HepG2 (cell line): Measurements from ENCODE around the gene HOXC10. TPM values are rescaled to one million over a fixed set of nuclear protein-coding genes. Genes with fewer than 3 reads are reported as not detected.

Experiments
- ATAC-seq: fragments of 200-7000 bp; cut with Tn5 transposase; 3 replicates; pipeline ENCODE4 v1.9.1; 2020; ENCODE audit warnings: mild to moderate bottlenecking, moderate library complexity
- BruUV-seq: library from RNA; stranded (reverse); fragments of 400-500 nt; replicated peaks from 2 replicates; lab custom pipeline; 2021; lab: Mats Ljungman, UMichigan
- CTCF ChIA-PET: fragments of 300-600 bp; formaldehyde crosslinking; extraction: SDS; loops from one replicate; lab custom pipeline; 2021; ENCODE audit warnings: low total read pairs, inconsistent platforms, low intra/inter-chr PET ratio; lab: Yijun Ruan, JAX
- POLR2A ChIA-PET: fragments of 350-600 bp; sonication (Branson Sonifier 250); formaldehyde crosslinking; loops from one replicate; lab custom pipeline; 2020; ENCODE audit warnings: antibody characterized with exemption, inconsistent platforms; lab: Yijun Ruan, JAX
- DNase-seq: peaks from one replicate; pipeline ENCODE4 v3.0.0-alpha.2; 2015; ENCODE audit warnings: low spot score
- FAIRE-seq: peaks from 3 replicates; lab custom pipeline; 2011; peaks lifted over from hg19 to GRCh38; lab: Jason Lieb, UNC
- H2AFZ ChIP-seq: one replicate; pipeline ENCODE4 v1.6.1; 2011; ENCODE audit warnings: low read length, inconsistent platforms
- H3K27ac ChIP-seq: fragments of 300-600 bp; 3 replicates; pipeline ENCODE4 v1.8.0; 2011; ENCODE audit warnings: mixed run types, mild to moderate bottlenecking, mixed read lengths, low read length, inconsistent platforms; ENCODE audit not compliant: insufficient read depth; ENCODE audit errors: extremely low read length
- H3K27me3 ChIP-seq, 2 experiments: fragments of 200-600 bp in 1 of 2; 2 replicates in 1 of 2; 3 replicates in 1 of 2; pipeline versions ENCODE4 v1.6.0 to v1.8.0; 2011; ENCODE audit warnings: low read length in 2 of 2, mild to moderate bottlenecking in 2 of 2, moderate library complexity in 2 of 2, inconsistent platforms in 1 of 2; ENCODE audit not compliant: insufficient read depth in 2 of 2, control insufficient read depth in 1 of 2
- H3K36me3 ChIP-seq, 2 experiments: fragments of 200-600 bp in 1 of 2; replicated peaks in 1 of 2; 2 replicates in 1 of 2; 3 replicates in 1 of 2; pipeline versions ENCODE4 v1.5.1 to v1.8.0; 2011; ENCODE audit warnings: low read length in 2 of 2, inconsistent platforms in 1 of 2; ENCODE audit not compliant: insufficient read depth in 2 of 2, control insufficient read depth in 1 of 2
- H3K4me1 ChIP-seq: 2 replicates; pipeline ENCODE4 v1.5.1; 2012; ENCODE audit warnings: low read length, inconsistent platforms; ENCODE audit not compliant: insufficient read depth
- H3K4me2 ChIP-seq: 2 replicates; pipeline ENCODE4 v1.6.0; 2011; ENCODE audit warnings: low read depth, low read length, inconsistent platforms
- H3K4me3 ChIP-seq, 3 experiments: fragments of 200-600 bp in 1 of 3; sonication (generic), shearing (Covaris generic) in 1 of 3; replicated peaks in 1 of 3; 2 replicates each; pipeline ENCODE4 v1.5.1; 2011 to 2016; ENCODE audit warnings: low read length in 3 of 3, inconsistent platforms in 2 of 3, low read depth in 2 of 3, mild to moderate bottlenecking in 2 of 3, control low read depth in 1 of 3, mixed read lengths in 1 of 3; ENCODE audit not compliant: insufficient read depth in 1 of 3
- H3K79me2 ChIP-seq: one replicate; pipeline ENCODE4 v1.6.1; 2011; ENCODE audit warnings: low read length, inconsistent platforms; ENCODE audit not compliant: insufficient read depth
- H3K9ac ChIP-seq: 2 replicates; pipeline ENCODE4 v1.6.0; 2011; ENCODE audit warnings: mild to moderate bottlenecking, low read depth, low read length, inconsistent platforms; ENCODE audit not compliant: insufficient read depth
- H3K9me3 ChIP-seq: 2 replicates; pipeline ENCODE4 v1.5.1; 2012; ENCODE audit warnings: mild to moderate bottlenecking, low read length
- H4K20me1 ChIP-seq: 2 replicates; pipeline ENCODE4 v1.6.0; 2011; ENCODE audit warnings: inconsistent platforms, mild to moderate bottlenecking, low read length, moderate library complexity; ENCODE audit not compliant: insufficient read depth
- CEBPG ChIP-seq: IDR thresholded peaks from 2 replicates; pipeline ENCODE4 v1.6.1; 2016
- HES4 ChIP-seq: sonication (generic); formaldehyde crosslinking; IDR thresholded peaks from 2 replicates; pipeline ENCODE4 v1.9.0; 2021; ENCODE audit warnings: mild to moderate bottlenecking, missing genetic modification reagents, borderline replicate concordance
- ZNF235 ChIP-seq: sonication (generic); formaldehyde crosslinking; IDR thresholded peaks from 2 replicates; pipeline ENCODE4 v1.8.1; 2023; ENCODE audit warnings: mild to moderate bottlenecking, missing genetic modification reagents, borderline replicate concordance
- WGBS: methylation state at CpG from one replicate; pipeline ENCODE4 v1.1.6; 2017; ENCODE audit warnings: low lambda C conversion rate; 5-methylcytosine and 5-hydroxymethylcytosine counted together
- in situ Hi-C: cut with HindIII; loops from 2 replicates; pipeline ENCODE4 v1.10.0; 2017; ENCODE audit warnings: low pct_unique_long_range_greater_than_20kb; ENCODE audit not compliant: extremely low pct_ligation_motif_present
- intact Hi-C: fragments of 100-400 bp; cut with micrococcal nuclease; formaldehyde crosslinking; loops from one replicate; pipeline ENCODE4 v1.10.0; 2022; ENCODE audit not compliant: unreplicated experiment
- polyA plus RNA-seq, 8 experiments: library from polyadenylated mRNA; depleted of rRNA in 3 of 8; stranded (reverse) in 7 of 8; unstranded in 1 of 8; fragments of >200 nt; fragmentation: Illumina TruSeq in 4 of 8; extraction: Trizol in 4 of 8; gene quantifications; 2 replicates each; pipeline versions ENCODE4 v1.2.1 to v1.2.3, GENCODE V29; 2011 to 2016; ENCODE audit warnings: low read depth in 4 of 8, missing spikeins in 1 of 8, mixed read lengths in 1 of 8; ENCODE audit not compliant: insufficient read depth in 1 of 8
- total RNA-seq, 5 experiments: library from RNA; depleted of rRNA; stranded (reverse); fragments of >200 nt; fragmentation: Illumina TruSeq; extraction: Trizol; gene quantifications; 2 replicates each; pipeline ENCODE4 v1.2.3, GENCODE V29; 2016; ENCODE audit warnings: low read depth in 1 of 5
- TF ChIP-seq, protein P1 (sequence below): sonication (generic); formaldehyde crosslinking; IDR thresholded peaks from 2 replicates; pipeline ENCODE4 v1.4.0; 2020; ENCODE audit warnings: missing genetic modification reagents
- TF ChIP-seq, protein P2 (sequence below): IDR thresholded peaks from 2 replicates; pipeline ENCODE4 v1.6.1; 2016; ENCODE audit warnings: mild to moderate bottlenecking
- TF ChIP-seq, protein P3 (sequence below): sonication (generic); formaldehyde crosslinking; IDR thresholded peaks from 2 replicates; pipeline ENCODE4 v1.4.0; 2020; ENCODE audit warnings: missing genetic modification reagents
- TF ChIP-seq, protein P4 (sequence below): sonication (generic); formaldehyde crosslinking; IDR thresholded peaks from 2 replicates; pipeline ENCODE4 v1.4.0; 2020; ENCODE audit warnings: missing genetic modification reagents
- TF ChIP-seq, protein P5 (sequence below): sonication (generic); formaldehyde crosslinking; IDR thresholded peaks from 2 replicates; pipeline ENCODE4 v1.9.0; 2021; ENCODE audit warnings: mild to moderate bottlenecking, missing genetic modification reagents

HOXC10 gene
- total and polyA plus RNA-seq, 2 of the 13 experiments (the other 11 are each of a cell fraction or from before 2014, with no cell fraction given): not detected

DNA sequence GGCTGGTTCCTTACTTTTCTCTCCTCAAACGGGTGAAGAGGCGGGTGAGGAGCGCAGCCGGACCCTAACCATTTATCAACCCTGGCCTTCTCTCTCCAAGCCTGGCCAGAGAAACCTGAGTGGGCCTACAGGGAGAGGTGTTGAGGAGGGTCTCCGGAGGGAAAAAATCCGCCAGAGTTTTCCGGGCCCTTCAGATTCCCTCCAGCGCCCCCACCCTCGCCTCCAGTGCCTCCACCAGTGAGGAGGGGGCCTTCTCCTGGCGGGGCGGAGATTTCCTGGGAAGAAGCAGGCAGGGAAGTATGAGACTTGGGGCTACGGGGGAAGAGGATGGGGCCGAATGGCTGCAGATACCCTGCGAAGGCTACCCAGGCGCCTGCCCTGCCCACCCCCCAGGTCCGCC lies 46.5 kb downstream of the HOXC10 start (continued):
- TF ChIP-seq, protein P1, sequence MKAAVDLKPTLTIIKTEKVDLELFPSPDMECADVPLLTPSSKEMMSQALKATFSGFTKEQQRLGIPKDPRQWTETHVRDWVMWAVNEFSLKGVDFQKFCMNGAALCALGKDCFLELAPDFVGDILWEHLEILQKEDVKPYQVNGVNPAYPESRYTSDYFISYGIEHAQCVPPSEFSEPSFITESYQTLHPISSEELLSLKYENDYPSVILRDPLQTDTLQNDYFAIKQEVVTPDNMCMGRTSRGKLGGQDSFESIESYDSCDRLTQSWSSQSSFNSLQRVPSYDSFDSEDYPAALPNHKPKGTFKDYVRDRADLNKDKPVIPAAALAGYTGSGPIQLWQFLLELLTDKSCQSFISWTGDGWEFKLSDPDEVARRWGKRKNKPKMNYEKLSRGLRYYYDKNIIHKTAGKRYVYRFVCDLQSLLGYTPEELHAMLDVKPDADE (CRISPR knock-in tag): no peak
- TF ChIP-seq, protein P2, sequence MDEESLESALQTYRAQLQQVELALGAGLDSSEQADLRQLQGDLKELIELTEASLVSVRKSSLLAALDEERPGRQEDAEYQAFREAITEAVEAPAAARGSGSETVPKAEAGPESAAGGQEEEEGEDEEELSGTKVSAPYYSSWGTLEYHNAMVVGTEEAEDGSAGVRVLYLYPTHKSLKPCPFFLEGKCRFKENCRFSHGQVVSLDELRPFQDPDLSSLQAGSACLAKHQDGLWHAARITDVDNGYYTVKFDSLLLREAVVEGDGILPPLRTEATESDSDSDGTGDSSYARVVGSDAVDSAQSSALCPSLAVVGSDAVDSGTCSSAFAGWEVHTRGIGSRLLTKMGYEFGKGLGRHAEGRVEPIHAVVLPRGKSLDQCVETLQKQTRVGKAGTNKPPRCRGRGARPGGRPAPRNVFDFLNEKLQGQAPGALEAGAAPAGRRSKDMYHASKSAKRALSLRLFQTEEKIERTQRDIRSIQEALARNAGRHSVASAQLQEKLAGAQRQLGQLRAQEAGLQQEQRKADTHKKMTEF (CRISPR knock-in tag): no peak

DNA sequence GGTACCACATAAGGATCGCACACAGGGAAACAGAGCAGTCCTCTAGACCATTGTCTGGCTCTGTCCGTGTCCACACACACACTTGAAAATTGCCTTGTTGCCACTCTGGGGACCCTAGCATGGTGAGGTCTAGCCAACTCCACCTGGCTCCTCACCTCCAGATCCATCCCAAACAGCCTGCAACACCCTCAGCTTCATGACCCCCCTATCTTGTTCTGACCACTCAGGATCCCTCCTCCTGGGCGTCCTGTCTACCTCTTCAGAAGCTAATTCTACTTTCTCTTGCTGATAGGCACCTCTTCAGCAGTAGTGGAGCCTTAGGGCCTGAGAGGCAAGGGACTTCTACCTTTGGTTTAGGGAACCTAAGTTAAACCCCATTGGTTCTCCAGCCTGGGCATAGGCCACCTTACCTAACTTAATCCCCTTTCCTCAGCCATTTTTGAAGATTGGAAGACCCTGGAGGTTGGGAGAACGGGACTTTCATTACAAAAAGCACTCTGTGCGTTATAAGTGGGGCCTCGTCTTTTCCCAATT lies 47.2 kb downstream of the HOXC10 start:
- Histone ChIP-seq H3K36me3 (no peaks in the 10 kb centered on the region), H4K20me1 (no peaks in the 10 kb centered on the region), H3K4me2 (no peak overlapping the region), H3K4me1 (peaks cover 7% of the 10 kb centered on the region; the same call in 1 of the 2 replicates), H3K9ac (no peak overlapping the region), H3K9me3 (no peaks in the 10 kb centered on the region), H3K27ac (no peak overlapping the region), H3K4me3 (no peak overlapping the region), H3K27me3 (peaks cover 7 to 73% of the 10 kb centered on the region in 2 experiments; a peak in 4 of 5 replicates), H3K79me2 (no peaks in the 10 kb centered on the region), H2AFZ (no peak overlapping the region)
- ChIA-PET POLR2A (no interaction called here), CTCF (interaction anchor here (0.7 to 3.7 kb wide), 8 partner anchors 26 to 185 kb away, joined by 3 to 33 read pairs (median 4); partner anchors contain the start of gene SMUG1)
- no TSS peak for BruUV-seq
- ATAC-seq: no peak
- intact Hi-C loops (loop anchor here (1.0 to 5.0 kb wide), 2 partner anchors 105 to 159 kb away; no protein-coding TSS in a partner anchor), in situ Hi-C loops (loop anchor here (5.0 kb wide), 2 partner anchors 100 to 160 kb away; no protein-coding TSS in a partner anchor)
- WGBS: 30% methylated on average over 6 of the region's 6 CpGs
- DNase-seq: no peak
- no peak for FAIRE-seq
- TF ChIP-seq HES4 (no peak), CEBPG (CRISPR knock-in tag) (no peak), ZNF235 (CRISPR knock-in tag) (no peak)
- TF ChIP-seq, protein P3, sequence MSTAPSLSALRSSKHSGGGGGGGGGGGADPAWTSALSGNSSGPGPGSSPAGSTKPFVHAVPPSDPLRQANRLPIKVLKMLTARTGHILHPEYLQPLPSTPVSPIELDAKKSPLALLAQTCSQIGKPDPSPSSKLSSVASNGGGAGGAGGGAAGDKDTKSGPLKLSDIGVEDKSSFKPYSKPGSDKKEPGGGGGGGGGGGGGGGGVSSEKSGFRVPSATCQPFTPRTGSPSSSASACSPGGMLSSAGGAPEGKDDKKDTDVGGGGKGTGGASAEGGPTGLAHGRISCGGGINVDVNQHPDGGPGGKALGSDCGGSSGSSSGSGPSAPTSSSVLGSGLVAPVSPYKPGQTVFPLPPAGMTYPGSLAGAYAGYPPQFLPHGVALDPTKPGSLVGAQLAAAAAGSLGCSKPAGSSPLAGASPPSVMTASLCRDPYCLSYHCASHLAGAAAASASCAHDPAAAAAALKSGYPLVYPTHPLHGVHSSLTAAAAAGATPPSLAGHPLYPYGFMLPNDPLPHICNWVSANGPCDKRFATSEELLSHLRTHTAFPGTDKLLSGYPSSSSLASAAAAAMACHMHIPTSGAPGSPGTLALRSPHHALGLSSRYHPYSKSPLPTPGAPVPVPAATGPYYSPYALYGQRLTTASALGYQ (CRISPR knock-in tag): no peak
- TF ChIP-seq, protein P4, sequence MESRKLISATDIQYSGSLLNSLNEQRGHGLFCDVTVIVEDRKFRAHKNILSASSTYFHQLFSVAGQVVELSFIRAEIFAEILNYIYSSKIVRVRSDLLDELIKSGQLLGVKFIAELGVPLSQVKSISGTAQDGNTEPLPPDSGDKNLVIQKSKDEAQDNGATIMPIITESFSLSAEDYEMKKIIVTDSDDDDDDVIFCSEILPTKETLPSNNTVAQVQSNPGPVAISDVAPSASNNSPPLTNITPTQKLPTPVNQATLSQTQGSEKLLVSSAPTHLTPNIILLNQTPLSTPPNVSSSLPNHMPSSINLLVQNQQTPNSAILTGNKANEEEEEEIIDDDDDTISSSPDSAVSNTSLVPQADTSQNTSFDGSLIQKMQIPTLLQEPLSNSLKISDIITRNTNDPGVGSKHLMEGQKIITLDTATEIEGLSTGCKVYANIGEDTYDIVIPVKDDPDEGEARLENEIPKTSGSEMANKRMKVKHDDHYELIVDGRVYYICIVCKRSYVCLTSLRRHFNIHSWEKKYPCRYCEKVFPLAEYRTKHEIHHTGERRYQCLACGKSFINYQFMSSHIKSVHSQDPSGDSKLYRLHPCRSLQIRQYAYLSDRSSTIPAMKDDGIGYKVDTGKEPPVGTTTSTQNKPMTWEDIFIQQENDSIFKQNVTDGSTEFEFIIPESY (CRISPR knock-in tag): no peak
- TF ChIP-seq, protein P5, sequence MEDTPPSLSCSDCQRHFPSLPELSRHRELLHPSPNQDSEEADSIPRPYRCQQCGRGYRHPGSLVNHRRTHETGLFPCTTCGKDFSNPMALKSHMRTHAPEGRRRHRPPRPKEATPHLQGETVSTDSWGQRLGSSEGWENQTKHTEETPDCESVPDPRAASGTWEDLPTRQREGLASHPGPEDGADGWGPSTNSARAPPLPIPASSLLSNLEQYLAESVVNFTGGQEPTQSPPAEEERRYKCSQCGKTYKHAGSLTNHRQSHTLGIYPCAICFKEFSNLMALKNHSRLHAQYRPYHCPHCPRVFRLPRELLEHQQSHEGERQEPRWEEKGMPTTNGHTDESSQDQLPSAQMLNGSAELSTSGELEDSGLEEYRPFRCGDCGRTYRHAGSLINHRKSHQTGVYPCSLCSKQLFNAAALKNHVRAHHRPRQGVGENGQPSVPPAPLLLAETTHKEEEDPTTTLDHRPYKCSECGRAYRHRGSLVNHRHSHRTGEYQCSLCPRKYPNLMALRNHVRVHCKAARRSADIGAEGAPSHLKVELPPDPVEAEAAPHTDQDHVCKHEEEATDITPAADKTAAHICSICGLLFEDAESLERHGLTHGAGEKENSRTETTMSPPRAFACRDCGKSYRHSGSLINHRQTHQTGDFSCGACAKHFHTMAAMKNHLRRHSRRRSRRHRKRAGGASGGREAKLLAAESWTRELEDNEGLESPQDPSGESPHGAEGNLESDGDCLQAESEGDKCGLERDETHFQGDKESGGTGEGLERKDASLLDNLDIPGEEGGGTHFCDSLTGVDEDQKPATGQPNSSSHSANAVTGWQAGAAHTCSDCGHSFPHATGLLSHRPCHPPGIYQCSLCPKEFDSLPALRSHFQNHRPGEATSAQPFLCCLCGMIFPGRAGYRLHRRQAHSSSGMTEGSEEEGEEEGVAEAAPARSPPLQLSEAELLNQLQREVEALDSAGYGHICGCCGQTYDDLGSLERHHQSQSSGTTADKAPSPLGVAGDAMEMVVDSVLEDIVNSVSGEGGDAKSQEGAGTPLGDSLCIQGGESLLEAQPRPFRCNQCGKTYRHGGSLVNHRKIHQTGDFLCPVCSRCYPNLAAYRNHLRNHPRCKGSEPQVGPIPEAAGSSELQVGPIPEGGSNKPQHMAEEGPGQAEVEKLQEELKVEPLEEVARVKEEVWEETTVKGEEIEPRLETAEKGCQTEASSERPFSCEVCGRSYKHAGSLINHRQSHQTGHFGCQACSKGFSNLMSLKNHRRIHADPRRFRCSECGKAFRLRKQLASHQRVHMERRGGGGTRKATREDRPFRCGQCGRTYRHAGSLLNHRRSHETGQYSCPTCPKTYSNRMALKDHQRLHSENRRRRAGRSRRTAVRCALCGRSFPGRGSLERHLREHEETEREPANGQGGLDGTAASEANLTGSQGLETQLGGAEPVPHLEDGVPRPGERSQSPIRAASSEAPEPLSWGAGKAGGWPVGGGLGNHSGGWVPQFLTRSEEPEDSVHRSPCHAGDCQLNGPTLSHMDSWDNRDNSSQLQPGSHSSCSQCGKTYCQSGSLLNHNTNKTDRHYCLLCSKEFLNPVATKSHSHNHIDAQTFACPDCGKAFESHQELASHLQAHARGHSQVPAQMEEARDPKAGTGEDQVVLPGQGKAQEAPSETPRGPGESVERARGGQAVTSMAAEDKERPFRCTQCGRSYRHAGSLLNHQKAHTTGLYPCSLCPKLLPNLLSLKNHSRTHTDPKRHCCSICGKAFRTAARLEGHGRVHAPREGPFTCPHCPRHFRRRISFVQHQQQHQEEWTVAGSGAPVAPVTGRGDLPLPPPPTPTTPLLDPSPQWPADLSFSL: no peak
